Measurements from ENCODE around the gene PPARA.

GRCh38 chr22:46175631-46176030 lies 25.3 kb downstream of the PPARA start:
- TF ChIP-seq POLR2A (IDR thresholded peaks at IDR 0.05) (no peak), CTCF (IDR thresholded peaks at IDR 0.05) (no peak)
